ENCODE results near the gene PGC. TPM values are rescaled to one million over a fixed set of nuclear protein-coding genes. Genes with fewer than 3 reads are reported as not detected.

Gene PGC
- total RNA-seq, 1 experiment from 2014 or later, result 0.63 TPM

DNA sequence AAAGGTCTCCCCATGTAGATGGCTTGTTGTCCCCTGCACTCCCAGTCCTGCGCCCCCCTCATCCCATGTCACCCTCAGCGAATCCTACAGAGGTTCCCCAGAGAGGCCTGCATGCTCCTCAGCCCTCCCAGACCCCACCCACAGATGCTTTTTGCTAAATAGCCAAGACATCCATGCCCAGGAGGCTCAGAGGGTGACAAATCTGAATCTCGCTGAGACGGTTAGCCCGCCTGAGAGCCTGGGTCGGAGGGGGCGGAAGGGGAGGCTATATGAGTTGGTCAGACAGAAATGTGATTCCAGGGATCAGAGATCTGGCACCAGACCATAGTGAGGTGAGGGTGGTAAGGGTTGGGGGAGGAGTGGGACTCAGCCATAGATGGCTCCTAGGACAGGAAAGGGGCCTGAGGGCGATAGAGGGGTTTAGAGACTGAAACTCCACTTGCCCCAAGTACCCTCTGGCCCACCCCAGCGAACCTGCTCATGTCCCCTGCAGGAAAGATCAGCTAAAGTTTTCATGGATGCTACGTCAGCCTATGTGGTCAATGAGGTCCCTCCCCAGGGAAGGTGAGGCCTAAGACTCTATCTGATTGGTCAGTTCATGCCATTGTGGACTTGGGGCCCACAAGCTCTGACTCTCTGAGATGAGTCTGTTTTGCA is 45.0 kb downstream of the PGC start:
- no peak for DNase-seq (ENCODE audit: low spot score)
- no peak for ATAC-seq
- H3K27ac Mint-ChIP-seq, result no peak overlapping the region

DNA sequence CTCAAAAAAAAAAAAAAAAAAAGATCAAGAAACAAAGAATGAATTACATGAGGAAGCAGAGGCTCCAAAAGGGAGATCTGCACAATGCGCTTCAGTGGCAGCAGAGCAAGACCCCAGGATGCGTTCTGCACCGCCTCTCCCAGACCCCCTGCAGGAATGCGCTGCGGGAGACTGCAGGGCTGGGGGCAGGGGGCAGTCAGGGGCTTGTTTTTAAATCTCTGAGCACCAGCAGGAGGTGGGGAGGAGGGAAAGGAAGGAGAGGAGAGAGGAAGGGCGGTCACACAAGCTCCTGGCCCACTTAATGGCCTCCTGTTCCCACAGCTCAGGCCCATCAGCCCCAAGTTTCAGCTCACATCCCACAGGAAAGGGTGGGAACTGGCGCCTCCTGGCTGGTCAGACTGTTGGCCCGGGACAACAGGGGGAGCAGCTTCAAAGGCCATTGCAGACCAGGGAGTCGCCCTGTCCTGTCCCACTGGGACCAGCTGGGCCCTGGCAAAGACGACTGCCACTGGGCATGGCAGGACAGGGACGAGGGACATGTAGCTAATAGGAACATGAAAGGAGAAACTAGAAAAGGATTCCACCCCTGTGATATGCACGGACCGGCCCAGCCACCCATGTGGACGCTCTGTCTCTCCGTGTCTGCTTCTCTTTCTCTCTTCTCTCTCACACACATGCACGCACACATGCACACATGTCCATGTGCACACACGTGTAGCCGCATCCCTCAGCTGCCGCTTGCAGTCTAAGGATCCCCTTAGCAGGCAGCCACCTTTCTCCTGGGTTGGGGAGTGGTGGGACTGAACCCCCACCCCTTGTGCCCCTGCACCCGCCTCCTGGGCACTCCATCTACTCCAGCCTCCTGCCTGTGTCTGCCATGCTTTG is 46.5 kb downstream of the PGC start:
- POLR2A ChIA-PET, result interaction anchor here (0.7 kb wide), 1 partner anchor 258 kb away, joined by 3 read pairs; no protein-coding TSS in a partner anchor
- H3K27me3 Mint-ChIP-seq (ENCODE audit: low read depth), result no peaks in the 10 kb centered on the region
- H3K4me3 Mint-ChIP-seq, result no peak overlapping the region
- peak; percentile 69 for ATAC-seq
- peaks cover 11% of the 10 kb centered on the region for H3K4me1 Mint-ChIP-seq
- peak; percentile 50 for DNase-seq (ENCODE audit: low spot score)
- H3K9me3 Mint-ChIP-seq, result no peaks in the 10 kb centered on the region
- H3K36me3 Mint-ChIP-seq, result no peaks in the 10 kb centered on the region
- peak; percentile 91 for TF ChIP-seq ZNF423 (CRISPR knock-in tag; IDR thresholded peaks at IDR 0.05)
- TF ChIP-seq, protein P1, sequence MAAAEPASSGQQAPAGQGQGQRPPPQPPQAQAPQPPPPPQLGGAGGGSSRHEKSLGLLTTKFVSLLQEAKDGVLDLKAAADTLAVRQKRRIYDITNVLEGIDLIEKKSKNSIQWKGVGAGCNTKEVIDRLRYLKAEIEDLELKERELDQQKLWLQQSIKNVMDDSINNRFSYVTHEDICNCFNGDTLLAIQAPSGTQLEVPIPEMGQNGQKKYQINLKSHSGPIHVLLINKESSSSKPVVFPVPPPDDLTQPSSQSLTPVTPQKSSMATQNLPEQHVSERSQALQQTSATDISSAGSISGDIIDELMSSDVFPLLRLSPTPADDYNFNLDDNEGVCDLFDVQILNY (CRISPR knock-in tag; IDR thresholded peaks at IDR 0.05), result no peak
- TF ChIP-seq TP53 (CRISPR knock-in tag; IDR thresholded peaks at IDR 0.05), result no peak
- TF ChIP-seq, protein P2, sequence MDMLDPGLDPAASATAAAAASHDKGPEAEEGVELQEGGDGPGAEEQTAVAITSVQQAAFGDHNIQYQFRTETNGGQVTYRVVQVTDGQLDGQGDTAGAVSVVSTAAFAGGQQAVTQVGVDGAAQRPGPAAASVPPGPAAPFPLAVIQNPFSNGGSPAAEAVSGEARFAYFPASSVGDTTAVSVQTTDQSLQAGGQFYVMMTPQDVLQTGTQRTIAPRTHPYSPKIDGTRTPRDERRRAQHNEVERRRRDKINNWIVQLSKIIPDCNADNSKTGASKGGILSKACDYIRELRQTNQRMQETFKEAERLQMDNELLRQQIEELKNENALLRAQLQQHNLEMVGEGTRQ (CRISPR knock-in tag; IDR thresholded peaks at IDR 0.05), result no peak
- TF ChIP-seq, protein P3, sequence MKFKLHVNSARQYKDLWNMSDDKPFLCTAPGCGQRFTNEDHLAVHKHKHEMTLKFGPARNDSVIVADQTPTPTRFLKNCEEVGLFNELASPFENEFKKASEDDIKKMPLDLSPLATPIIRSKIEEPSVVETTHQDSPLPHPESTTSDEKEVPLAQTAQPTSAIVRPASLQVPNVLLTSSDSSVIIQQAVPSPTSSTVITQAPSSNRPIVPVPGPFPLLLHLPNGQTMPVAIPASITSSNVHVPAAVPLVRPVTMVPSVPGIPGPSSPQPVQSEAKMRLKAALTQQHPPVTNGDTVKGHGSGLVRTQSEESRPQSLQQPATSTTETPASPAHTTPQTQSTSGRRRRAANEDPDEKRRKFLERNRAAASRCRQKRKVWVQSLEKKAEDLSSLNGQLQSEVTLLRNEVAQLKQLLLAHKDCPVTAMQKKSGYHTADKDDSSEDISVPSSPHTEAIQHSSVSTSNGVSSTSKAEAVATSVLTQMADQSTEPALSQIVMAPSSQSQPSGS (CRISPR knock-in tag; IDR thresholded peaks at IDR 0.05; ENCODE audit: borderline replicate concordance, low read depth), result no peak
- TF ChIP-seq, protein P4, sequence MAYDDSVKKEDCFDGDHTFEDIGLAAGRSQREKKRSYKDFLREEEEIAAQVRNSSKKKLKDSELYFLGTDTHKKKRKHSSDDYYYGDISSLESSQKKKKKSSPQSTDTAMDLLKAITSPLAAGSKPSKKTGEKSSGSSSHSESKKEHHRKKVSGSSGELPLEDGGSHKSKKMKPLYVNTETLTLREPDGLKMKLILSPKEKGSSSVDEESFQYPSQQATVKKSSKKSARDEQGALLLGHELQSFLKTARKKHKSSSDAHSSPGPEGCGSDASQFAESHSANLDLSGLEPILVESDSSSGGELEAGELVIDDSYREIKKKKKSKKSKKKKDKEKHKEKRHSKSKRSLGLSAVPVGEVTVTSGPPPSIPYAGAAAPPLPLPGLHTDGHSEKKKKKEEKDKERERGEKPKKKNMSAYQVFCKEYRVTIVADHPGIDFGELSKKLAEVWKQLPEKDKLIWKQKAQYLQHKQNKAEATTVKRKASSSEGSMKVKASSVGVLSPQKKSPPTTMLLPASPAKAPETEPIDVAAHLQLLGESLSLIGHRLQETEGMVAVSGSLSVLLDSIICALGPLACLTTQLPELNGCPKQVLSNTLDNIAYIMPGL (CRISPR knock-in tag; IDR thresholded peaks at IDR 0.05), result no peak
- no peak for TF ChIP-seq RORB (CRISPR knock-in tag; IDR thresholded peaks at IDR 0.05)
- H3K27ac Mint-ChIP-seq, result no peak overlapping the region
- CTCF ChIA-PET, result interaction anchor here (0.6 to 2.2 kb wide), 26 partner anchors 11 to 493 kb away, joined by 3 to 21 read pairs (median 5); partner anchors contain the start of genes FRS3 and TOMM6

More for the DNA sequence above, 45.0 kb downstream of the PGC start:
- Mint-ChIP-seq H3K4me3 (no peak overlapping the region), H3K36me3 (no peaks in the 10 kb centered on the region), H3K9me3 (no peaks in the 10 kb centered on the region), H3K4me1 (peaks cover 15% of the 10 kb centered on the region), H3K27me3 (ENCODE audit: low read depth) (no peaks in the 10 kb centered on the region)
- ChIA-PET POLR2A (no interaction called here), CTCF (interaction anchor here (0.6 to 2.2 kb wide), 2 partner anchors 14 to 390 kb away, joined by 3 to 11 read pairs; no protein-coding TSS in a partner anchor)
- TF ChIP-seq KAT7 (CRISPR knock-in tag; IDR thresholded peaks at IDR 0.05; ENCODE audit: borderline replicate concordance), result no peak
- TF ChIP-seq NFYB (CRISPR knock-in tag; conservative IDR thresholded peaks at IDR 0.05; ENCODE audit: low read depth), result no peak
- TF ChIP-seq SMAD3 (CRISPR knock-in tag; IDR thresholded peaks at IDR 0.05; ENCODE audit: borderline replicate concordance), result no peak
- TF ChIP-seq, protein P5, sequence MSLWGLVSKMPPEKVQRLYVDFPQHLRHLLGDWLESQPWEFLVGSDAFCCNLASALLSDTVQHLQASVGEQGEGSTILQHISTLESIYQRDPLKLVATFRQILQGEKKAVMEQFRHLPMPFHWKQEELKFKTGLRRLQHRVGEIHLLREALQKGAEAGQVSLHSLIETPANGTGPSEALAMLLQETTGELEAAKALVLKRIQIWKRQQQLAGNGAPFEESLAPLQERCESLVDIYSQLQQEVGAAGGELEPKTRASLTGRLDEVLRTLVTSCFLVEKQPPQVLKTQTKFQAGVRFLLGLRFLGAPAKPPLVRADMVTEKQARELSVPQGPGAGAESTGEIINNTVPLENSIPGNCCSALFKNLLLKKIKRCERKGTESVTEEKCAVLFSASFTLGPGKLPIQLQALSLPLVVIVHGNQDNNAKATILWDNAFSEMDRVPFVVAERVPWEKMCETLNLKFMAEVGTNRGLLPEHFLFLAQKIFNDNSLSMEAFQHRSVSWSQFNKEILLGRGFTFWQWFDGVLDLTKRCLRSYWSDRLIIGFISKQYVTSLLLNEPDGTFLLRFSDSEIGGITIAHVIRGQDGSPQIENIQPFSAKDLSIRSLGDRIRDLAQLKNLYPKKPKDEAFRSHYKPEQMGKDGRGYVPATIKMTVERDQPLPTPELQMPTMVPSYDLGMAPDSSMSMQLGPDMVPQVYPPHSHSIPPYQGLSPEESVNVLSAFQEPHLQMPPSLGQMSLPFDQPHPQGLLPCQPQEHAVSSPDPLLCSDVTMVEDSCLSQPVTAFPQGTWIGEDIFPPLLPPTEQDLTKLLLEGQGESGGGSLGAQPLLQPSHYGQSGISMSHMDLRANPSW (CRISPR knock-in tag; conservative IDR thresholded peaks at IDR 0.05; ENCODE audit: low read depth), result no peak
